Body of pancreas (tissue), 4 donors: ENCODE measurements around the gene MYO16. TPM values are rescaled to one million over a fixed set of nuclear protein-coding genes. Genes with fewer than 3 reads are reported as not detected.

Experiments
- ATAC-seq: fragments of 150-250 bp; one replicate; pipeline ENCODE4 v1.9.1; 2016
- DNase-seq, 4 donors: peaks; one replicate each; pipeline ENCODE4 v3.0.0-alpha.2; 2019
- H3K27ac ChIP-seq, 4 donors: fragments of 200-600 bp; sonication (generic); 1 replicate in 3 of 4; 2 replicates in 1 of 4; pipeline versions ENCODE4 v1.5.1 to v1.6.1; 2016 to 2019; ENCODE audit warnings: mild to moderate bottlenecking in 1 of 4, mixed read lengths in 1 of 4, moderate library complexity in 1 of 4
- H3K27me3 ChIP-seq, 2 donors: fragments of 200-600 bp; sonication (generic); one replicate each; pipeline ENCODE4 v1.6.0; 2016; ENCODE audit warnings: mild to moderate bottlenecking in 1 of 2
- H3K36me3 ChIP-seq, 2 donors: fragments of 200-600 bp; sonication (generic); replicated peaks in 1 of 2; 2 replicates each; pipeline ENCODE4 v1.5.1; 2016; ENCODE audit warnings: low read depth in 2 of 2; ENCODE audit not compliant: insufficient read depth in 1 of 2
- H3K4me1 ChIP-seq: fragments of 200-600 bp; sonication (generic); one replicate; pipeline ENCODE4 v1.6.0; 2016
- H3K4me3 ChIP-seq, 2 donors: fragments of 200-600 bp; sonication (generic); 1 replicate in 1 of 2; 2 replicates in 1 of 2; pipeline ENCODE4 v1.5.1; 2016 to 2019
- H3K9me3 ChIP-seq, 3 donors: fragments of 200-600 bp; sonication (generic); 1 replicate in 2 of 3; 2 replicates in 1 of 3; pipeline ENCODE4 v1.5.1; 2016
- CTCF ChIP-seq, 7 experiments: fragments of 450-650 bp in 4 of 7; fragments of 200-600 bp in 3 of 7; sonication (generic) in 3 of 7; IDR thresholded peaks; one replicate each; pipeline ENCODE4 v1.5.1; 2016 to 2019; ENCODE audit warnings: antibody characterized with exemption in 7 of 7
- POLR2A ChIP-seq, 3 donors: fragments of 450-650 bp; IDR thresholded peaks; one replicate each; pipeline ENCODE4 v1.6.1; 2016; ENCODE audit warnings: antibody characterized with exemption in 3 of 3, mild to moderate bottlenecking in 2 of 3
- WGBS, 2 donors: methylation state at CpG; one replicate each; pipeline ENCODE4 v1.1.5; 2017; 5-methylcytosine and 5-hydroxymethylcytosine counted together
- intact Hi-C: fragments of 100-400 bp; cut with DNase I; formaldehyde crosslinking; loops from one replicate; pipeline ENCODE4 v1.15.1; 2023
- total RNA-seq, 2 donors: library from RNA; depleted of rRNA; stranded (reverse); fragments of >200 nt; gene quantifications; one replicate each; pipeline ENCODE4 v1.1.0, GENCODE V29; 2016

MYO16 gene
- total RNA-seq = under 1 TPM; under 0.01 to 0.78 TPM

DNA sequence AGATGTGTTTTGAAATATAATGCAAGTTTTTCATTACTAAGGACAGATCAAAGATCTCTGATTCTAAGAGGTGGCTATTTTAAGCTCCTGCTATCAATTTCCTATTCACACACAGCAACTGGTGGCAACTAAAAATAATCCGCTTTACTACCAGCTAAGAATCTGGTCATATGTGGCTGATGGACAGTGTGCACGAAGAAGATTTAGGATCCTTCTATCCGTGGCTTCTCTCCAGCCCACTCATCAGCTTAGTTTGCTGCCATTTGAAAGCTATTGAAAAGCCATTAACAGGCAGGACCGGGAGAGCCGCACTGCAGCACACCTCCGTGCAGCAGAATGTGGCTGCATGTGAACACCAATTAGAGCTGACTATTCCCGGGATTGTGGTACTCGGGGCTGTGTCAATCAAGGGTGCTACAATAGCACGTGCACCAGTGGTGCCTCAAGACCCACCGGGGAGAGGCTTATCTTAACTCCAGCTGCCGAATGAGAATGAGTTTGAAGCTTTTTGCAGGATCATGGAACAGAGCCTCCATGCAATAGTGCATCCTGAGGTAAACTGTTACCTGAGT, at the start of gene MYO16:
TSS of gene MYO16 (plus strand) at position 431 of the 572 bp plus-strand sequence. CDS start 234 bp downstream, outside the sequence.
- ATAC-seq (no peak), DNase-seq (no peak)
- TF ChIP-seq CTCF (IDR thresholded peaks at IDR 0.05) (no peak), POLR2A (IDR thresholded peaks at IDR 0.05) (no peak)
- Histone ChIP-seq H3K27me3 (no peaks in the 10 kb centered on the region), H3K27ac (no peak within 1 kb of the TSS), H3K4me1 (no peaks in the 10 kb centered on the region), H3K4me3 (no peak within 1 kb of the TSS), H3K9me3 (peaks cover 0 to 7% (median 0%) of the 10 kb centered on the region in 3 donors), H3K36me3 (no peaks in the 10 kb centered on the region)
- 21 to 25% methylated on average over 6 to 11 of the region's 11 CpGs for WGBS, 2 donors
- intact Hi-C loops = no loop called here

DNA sequence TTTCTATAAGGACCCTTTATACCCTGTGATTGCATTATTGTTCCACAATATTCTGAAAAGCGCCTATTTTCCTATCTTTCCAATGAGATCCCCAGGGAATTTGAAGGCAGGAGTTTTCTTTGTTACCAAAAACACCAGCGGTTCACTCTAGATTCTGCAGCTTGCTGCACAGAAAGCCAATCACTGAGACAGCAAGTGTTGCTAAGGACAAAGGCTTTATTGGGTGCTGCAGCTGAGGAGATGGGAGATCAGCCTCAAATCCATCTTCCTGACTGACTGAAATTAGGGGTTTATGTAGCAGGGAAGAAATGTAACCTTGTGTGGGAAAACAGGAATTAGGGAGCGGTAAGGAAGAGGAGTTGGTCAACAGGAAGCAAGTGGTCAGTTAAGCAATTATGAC, 42.6 kb upstream of the MYO16 start:
- WGBS, 2 donors = 70 to 80% methylated on average over 3 of the region's 3 CpGs
- peaks cover 0 to 7% (median 0%) of the 10 kb centered on the region in 3 donors for H3K9me3 ChIP-seq
- ATAC-seq (no peak), DNase-seq (no peak)
- no peaks in the 10 kb centered on the region for H3K27me3 ChIP-seq
- H3K27ac ChIP-seq = no peak overlapping the region
- no peaks in the 10 kb centered on the region for H3K4me1 ChIP-seq
- no peak for TF ChIP-seq POLR2A (IDR thresholded peaks at IDR 0.05)
- no peak for TF ChIP-seq CTCF (IDR thresholded peaks at IDR 0.05)
- intact Hi-C loops = no loop called here
- H3K4me3 ChIP-seq = no peak overlapping the region
- no peaks in the 10 kb centered on the region for H3K36me3 ChIP-seq

- Histone ChIP-seq H3K9me3 (peaks cover 0 to 7% (median 0%) of the 10 kb centered on the region in 3 donors), H3K4me1 (no peaks in the 10 kb centered on the region), H3K27ac (no peak overlapping the region), H3K36me3 (no peaks in the 10 kb centered on the region), H3K27me3 (no peaks in the 10 kb centered on the region), H3K4me3 (no peak overlapping the region)
- DNase-seq (no peak), ATAC-seq (no peak)
- intact Hi-C loops = no loop called here
- 48 to 50% methylated on average over 3 of the region's 3 CpGs for WGBS, 2 donors
- no peak for TF ChIP-seq POLR2A (IDR thresholded peaks at IDR 0.05)
Measured at GRCh38 chr13:108588516-108588915, 40.9 kb upstream of the MYO16 start.

- no peaks in the 10 kb centered on the region for H3K4me1 ChIP-seq
- ATAC-seq (no peak), DNase-seq (no peak)
- TF ChIP-seq POLR2A (IDR thresholded peaks at IDR 0.05) = no peak
- no peak for TF ChIP-seq CTCF (IDR thresholded peaks at IDR 0.05)
- 10 to 11% methylated on average over 3 of the region's 3 CpGs for whole genome bisulfite sequencing, 2 donors
- H3K36me3 ChIP-seq = no peaks in the 10 kb centered on the region
- no peak overlapping the region for H3K4me3 ChIP-seq
- H3K27ac ChIP-seq = no peak overlapping the region
- H3K9me3 ChIP-seq = no peaks in the 10 kb centered on the region
- H3K27me3 ChIP-seq = no peaks in the 10 kb centered on the region
- intact Hi-C loops = no loop called here
Measured at GRCh38 chr13:108594153-108594552, 35.3 kb upstream of the MYO16 start.

DNA sequence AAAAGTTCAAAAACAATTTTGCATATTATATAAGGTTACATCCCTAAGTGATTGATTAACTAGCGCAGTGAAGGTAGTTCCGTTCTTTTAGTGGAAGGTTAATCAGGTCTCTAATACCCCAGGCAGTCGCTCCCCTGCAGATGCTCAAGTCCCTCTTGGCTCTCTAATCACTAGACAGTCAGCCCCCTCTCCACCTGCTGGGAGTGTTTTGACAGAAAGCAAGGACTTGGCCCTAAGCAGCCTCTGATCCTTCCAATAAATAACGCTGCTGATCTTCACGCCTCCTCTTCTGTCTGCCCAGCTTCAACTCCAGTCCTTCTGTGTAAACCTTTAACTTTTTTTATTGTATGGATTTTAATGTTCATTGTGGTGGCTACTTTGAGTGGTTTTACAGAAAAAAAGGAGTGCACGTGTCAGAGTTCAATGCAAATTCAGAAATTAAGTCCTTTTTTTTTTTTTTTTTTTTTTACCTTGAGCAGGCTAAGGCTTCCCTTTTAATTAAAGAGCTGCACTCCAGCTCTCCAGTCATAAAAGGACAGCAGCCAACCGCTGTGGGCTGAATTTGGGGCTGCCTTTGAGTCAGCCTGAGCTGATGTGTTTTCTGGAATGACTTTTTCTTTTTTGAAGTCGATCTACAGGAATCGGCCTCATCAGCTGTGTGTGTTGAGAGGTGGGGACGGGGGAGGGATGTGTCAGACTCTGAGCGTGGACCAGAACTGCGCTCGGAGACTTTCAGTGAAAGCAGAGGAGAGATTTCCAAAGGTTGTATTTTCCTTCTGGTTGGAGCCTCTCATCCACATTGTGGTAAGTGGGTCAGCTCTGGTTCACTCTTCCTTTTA, 33.8 kb upstream of the MYO16 start:
- Histone ChIP-seq H3K27me3 (no peaks in the 10 kb centered on the region), H3K9me3 (no peaks in the 10 kb centered on the region), H3K4me1 (no peaks in the 10 kb centered on the region), H3K4me3 (no peak overlapping the region), H3K36me3 (no peaks in the 10 kb centered on the region), H3K27ac (no peak overlapping the region)
- no peak for ATAC-seq
- WGBS, 2 donors = 24 to 28% methylated on average over 13 of the region's 13 CpGs
- DNase-seq = no peak
- intact Hi-C loops = no loop called here
- TF ChIP-seq POLR2A (IDR thresholded peaks at IDR 0.05) (no peak), CTCF (IDR thresholded peaks at IDR 0.05) (no peak)
